ENCODE measurements around the gene ZNF618. TPM values are rescaled to one million over a fixed set of nuclear protein-coding genes. Genes with fewer than 3 reads are reported as not detected.

The ZNF618 gene
- total RNA-seq, 1 experiment from 2014 or later = 4.2 TPM

- ATAC-seq = no peak
- CTCF ChIA-PET = no interaction called here
Observed at GRCh38 chr9:114075602-114076001, 199.5 kb downstream of the ZNF618 start.

GRCh38 chr9:114076237-114077161 is 200.4 kb downstream of the ZNF618 start:
- H4K20me1 ChIP-seq (ENCODE audit: low read length) = no peaks in the 10 kb centered on the region
- no peaks in the 10 kb centered on the region for H3K27me3 ChIP-seq (ENCODE audit: low read length)
- no peaks in the 10 kb centered on the region for H3K9me2 ChIP-seq (replicated peaks; ENCODE audit: low read length)
- no peaks in the 10 kb centered on the region for H3F3A ChIP-seq (ENCODE audit: low read length, unreplicated experiment)
- DNase-seq = no peak
- intact Hi-C loops (cut with micrococcal nuclease) = no loop called here
- POLR2A ChIA-PET (ENCODE audit: unreplicated experiment) = no interaction called here
- TF ChIP-seq EZH2phosphoT487 (IDR thresholded peaks at IDR 0.05; ENCODE audit: borderline replicate concordance, low read length) (no peak), CTCF (conservative IDR thresholded peaks at IDR 0.05; ENCODE audit: low read depth, low read length) (no peak)
- no peak overlapping the region for H2AFZ ChIP-seq (ENCODE audit: low read length)
- H3K4me1 ChIP-seq (ENCODE audit: insufficient read depth, low read length) = peaks cover 11% of the 10 kb centered on the region
- no peak overlapping the region for H3K4me2 ChIP-seq (ENCODE audit: low read length)
- no peak overlapping the region for H3K27ac ChIP-seq (ENCODE audit: low read length)
- no peak for ATAC-seq
- H3K36me3 ChIP-seq (ENCODE audit: low read depth, low read length) = no peaks in the 10 kb centered on the region
- no peaks in the 10 kb centered on the region for H3K9me3 ChIP-seq (ENCODE audit: low read length)
- no TSS peak for BruUV-seq (replicated peaks)
- CTCF ChIA-PET = no interaction called here
- H3K9ac ChIP-seq (ENCODE audit: low read length) = no peak overlapping the region
- no peaks in the 10 kb centered on the region for H3K79me2 ChIP-seq (ENCODE audit: low read length)
- no peak overlapping the region for H3K4me3 ChIP-seq (ENCODE audit: low read length)

More at GRCh38 chr9:114075602-114076001, 199.5 kb downstream of the ZNF618 start:
- no peaks in the 10 kb centered on the region for H3K9me2 ChIP-seq (replicated peaks; ENCODE audit: low read length)
- H3F3A ChIP-seq (ENCODE audit: low read length, unreplicated experiment) = no peaks in the 10 kb centered on the region
- H3K79me2 ChIP-seq (ENCODE audit: low read length) = no peaks in the 10 kb centered on the region
- no peaks in the 10 kb centered on the region for H3K9me3 ChIP-seq (ENCODE audit: low read length)
- H3K4me3 ChIP-seq (ENCODE audit: low read length) = no peak overlapping the region
- no peak overlapping the region for H3K27ac ChIP-seq (ENCODE audit: low read length)
- H2AFZ ChIP-seq (ENCODE audit: low read length) = no peak overlapping the region
- no TSS peak for BruUV-seq (replicated peaks)
- TF ChIP-seq EZH2phosphoT487 (IDR thresholded peaks at IDR 0.05; ENCODE audit: borderline replicate concordance, low read length) (no peak), EZH2 (IDR thresholded peaks at IDR 0.05; ENCODE audit: low read length, unreplicated experiment) (no peak)
- no peaks in the 10 kb centered on the region for H4K20me1 ChIP-seq (ENCODE audit: low read length)
- intact Hi-C loops (cut with micrococcal nuclease) = no loop called here
- POLR2A ChIA-PET (ENCODE audit: unreplicated experiment) = no interaction called here
- H3K36me3 ChIP-seq (ENCODE audit: low read depth, low read length) = no peaks in the 10 kb centered on the region
- no peak overlapping the region for H3K9ac ChIP-seq (ENCODE audit: low read length)
- H3K4me2 ChIP-seq (ENCODE audit: low read length) = no peak overlapping the region
- no peak for DNase-seq
- no peaks in the 10 kb centered on the region for H3K27me3 ChIP-seq (ENCODE audit: low read length)
- peaks cover 4% of the 10 kb centered on the region for H3K4me1 ChIP-seq (ENCODE audit: insufficient read depth, low read length)

GRCh38 chr9:114077162-114077837 is 201.2 kb downstream of the ZNF618 start:
- Histone ChIP-seq H3K9me3 (ENCODE audit: low read length) (no peaks in the 10 kb centered on the region), H3K9me2 (replicated peaks; ENCODE audit: low read length) (no peaks in the 10 kb centered on the region), H3K4me3 (ENCODE audit: low read length) (no peak overlapping the region), H2AFZ (ENCODE audit: low read length) (no peak overlapping the region), H3K79me2 (ENCODE audit: low read length) (no peaks in the 10 kb centered on the region), H3K36me3 (ENCODE audit: low read depth, low read length) (no peaks in the 10 kb centered on the region), H3K4me2 (ENCODE audit: low read length) (no peak overlapping the region), H3K27me3 (ENCODE audit: low read length) (no peaks in the 10 kb centered on the region), H3K4me1 (ENCODE audit: insufficient read depth, low read length) (peaks cover 11% of the 10 kb centered on the region), H3K9ac (ENCODE audit: low read length) (no peak overlapping the region), H3K27ac (ENCODE audit: low read length) (no peak overlapping the region), H4K20me1 (ENCODE audit: low read length) (no peaks in the 10 kb centered on the region), H3F3A (ENCODE audit: low read length, unreplicated experiment) (no peaks in the 10 kb centered on the region)
- TF ChIP-seq EZH2phosphoT487 (IDR thresholded peaks at IDR 0.05; ENCODE audit: borderline replicate concordance, low read length) (no peak), EZH2 (IDR thresholded peaks at IDR 0.05; ENCODE audit: low read length, unreplicated experiment) (no peak), CTCF (conservative IDR thresholded peaks at IDR 0.05; ENCODE audit: low read depth, low read length) (no peak)
- ChIA-PET CTCF (no interaction called here), POLR2A (ENCODE audit: unreplicated experiment) (no interaction called here)
- intact Hi-C loops (cut with micrococcal nuclease) = no loop called here
- ATAC-seq (no peak), DNase-seq (no peak)
- no TSS peak for BruUV-seq (replicated peaks)

All from PC-3 (cell line).